H1 (cell line): ENCODE measurements around the gene RPRM. TPM values are rescaled to one million over a fixed set of nuclear protein-coding genes. Genes with fewer than 3 reads are reported as not detected.

Experiments
- CTCF ChIA-PET: fragments of 300-600 bp; sonication (Branson Sonifier 250); formaldehyde crosslinking; loops from one replicate; lab custom pipeline; 2021; ENCODE audit not compliant: partially characterized antibody; lab: Charles Lee
- POLR2A ChIA-PET: fragments of 300-600 bp; sonication (Branson Sonifier 250); formaldehyde crosslinking; loops from one replicate; lab custom pipeline; 2021; ENCODE audit warnings: inconsistent platforms; ENCODE audit not compliant: partially characterized antibody; lab: Charles Lee
- DNase-seq, 2 experiments: peaks; one replicate each; pipeline versions ENCODE4 v3.0.0 to v3.0.0-alpha.2; 2010 to 2022; ENCODE audit warnings: low spot score in 2 of 2, low read depth in 1 of 2, mixed read lengths in 1 of 2
- FAIRE-seq: peaks from 2 replicates; lab custom pipeline; 2011; peaks lifted over from hg19 to GRCh38; lab: Jason Lieb, UNC
- H2AFZ ChIP-seq: 2 replicates; pipeline ENCODE4 v1.8.1; 2012; ENCODE audit warnings: low read length, inconsistent platforms
- H2AK5ac ChIP-seq: 2 replicates; pipeline ENCODE4 v1.6.1; 2013; ENCODE audit warnings: low read depth, low read length
- H2BK120ac ChIP-seq: replicated peaks from 2 replicates; pipeline ENCODE3; 2013; ENCODE audit warnings: low read depth, low read length, inconsistent platforms
- H2BK12ac ChIP-seq: 2 replicates; pipeline ENCODE4 v1.6.1; 2013; ENCODE audit warnings: low read depth, low read length
- H2BK15ac ChIP-seq: 2 replicates; pipeline ENCODE4 v1.6.1; 2013; ENCODE audit warnings: low read length
- H2BK20ac ChIP-seq: 2 replicates; pipeline ENCODE4 v1.6.1; 2013; ENCODE audit warnings: low read length
- H2BK5ac ChIP-seq: 2 replicates; pipeline ENCODE4 v1.6.1; 2013; ENCODE audit warnings: low read depth, low read length
- H3K14ac ChIP-seq: 2 replicates; pipeline ENCODE4 v1.6.1; 2013; ENCODE audit warnings: inconsistent platforms; ENCODE audit not compliant: insufficient read length
- H3K18ac ChIP-seq: 2 replicates; pipeline ENCODE4 v1.6.1; 2013; ENCODE audit warnings: low read length; ENCODE audit errors: extremely low read depth
- H3K23ac ChIP-seq: 2 replicates; pipeline ENCODE4 v1.6.1; 2013; ENCODE audit warnings: inconsistent platforms; ENCODE audit not compliant: insufficient read length
- H3K23me2 ChIP-seq: 2 replicates; pipeline ENCODE4 v1.6.1; 2013; ENCODE audit warnings: low read depth, low read length
- H3K27ac ChIP-seq: 2 replicates; pipeline ENCODE4 v1.6.1; 2011; ENCODE audit warnings: low read depth, low read length, inconsistent platforms
- H3K27me3 ChIP-seq, 4 experiments: replicated peaks in 1 of 4; 1 replicate in 1 of 4; 2 replicates in 3 of 4; pipeline versions ENCODE4 v1.6.1 to v1.8.1; 2011 to 2013; ENCODE audit warnings: low read length in 3 of 4, mild to moderate bottlenecking in 3 of 4, inconsistent platforms in 2 of 4, mixed read lengths in 2 of 4, moderate library complexity in 1 of 4; ENCODE audit not compliant: control insufficient read depth in 3 of 4, insufficient read depth in 3 of 4; ENCODE audit errors: extremely low read depth in 1 of 4
- H3K36me3 ChIP-seq, 4 experiments: 2 replicates each; pipeline versions ENCODE4 v1.6.1 to v1.8.1; 2011 to 2013; ENCODE audit warnings: mild to moderate bottlenecking in 4 of 4, low read length in 3 of 4, moderate library complexity in 2 of 4, control low read depth in 1 of 4, inconsistent platforms in 1 of 4; ENCODE audit not compliant: insufficient read depth in 4 of 4, control insufficient read depth in 2 of 4
- H3K4ac ChIP-seq: replicated peaks from 2 replicates; pipeline ENCODE3; 2013; ENCODE audit warnings: low read length, low read depth, mixed read lengths, inconsistent platforms; ENCODE audit not compliant: insufficient read length
- H3K4me1 ChIP-seq, 4 experiments: replicated peaks in 1 of 4; 1 replicate in 1 of 4; 2 replicates in 3 of 4; pipeline versions ENCODE4 v1.6.1 to v1.8.1; 2011 to 2013; ENCODE audit warnings: low read length in 3 of 4, inconsistent platforms in 2 of 4, mixed read lengths in 1 of 4; ENCODE audit not compliant: insufficient read depth in 4 of 4, control insufficient read depth in 3 of 4
- H3K4me2 ChIP-seq, 2 experiments: 2 replicates each; pipeline versions ENCODE4 v1.6.1 to v1.8.1; 2011 to 2013; ENCODE audit warnings: low read depth in 2 of 2, low read length in 2 of 2, control low read depth in 1 of 2, inconsistent platforms in 1 of 2, mild to moderate bottlenecking in 1 of 2; ENCODE audit not compliant: insufficient read depth in 1 of 2
- H3K4me3 ChIP-seq, 4 experiments: fragments of 200-600, 300-600 bp in 1 of 4; sonication (generic), shearing (Covaris generic), sonication (Bioruptor Twin) in 1 of 4; 2 replicates each; pipeline versions ENCODE4 v1.5.1 to v1.8.1; 2011 to 2016; ENCODE audit warnings: low read length in 4 of 4, low read depth in 3 of 4, control low read depth in 2 of 4, inconsistent platforms in 2 of 4, mild to moderate bottlenecking in 2 of 4, mixed read lengths in 1 of 4, moderate library complexity in 1 of 4; ENCODE audit not compliant: insufficient read depth in 2 of 4; ENCODE audit errors: extremely low read depth in 1 of 4
- H3K56ac ChIP-seq: replicated peaks from 2 replicates; pipeline ENCODE3; 2013; ENCODE audit warnings: low read depth, mild to moderate bottlenecking, mixed read lengths, low read length, inconsistent platforms; ENCODE audit not compliant: insufficient read length
- H3K79me1 ChIP-seq: 2 replicates; pipeline ENCODE4 v1.6.1; 2013; ENCODE audit warnings: low read depth, low read length, control low read depth
- H3K79me2 ChIP-seq, 2 experiments: 2 replicates each; pipeline versions ENCODE4 v1.6.1 to v1.8.1; 2012 to 2013; ENCODE audit warnings: low read length in 2 of 2, mild to moderate bottlenecking in 2 of 2, inconsistent platforms in 1 of 2; ENCODE audit not compliant: insufficient read depth in 2 of 2, control insufficient read depth in 1 of 2
- H3K9ac ChIP-seq, 4 experiments: replicated peaks in 1 of 4; 1 replicate in 1 of 4; 2 replicates in 3 of 4; pipeline versions ENCODE4 v1.6.1 to v1.8.1; 2011 to 2013; ENCODE audit warnings: low read depth in 3 of 4, low read length in 3 of 4, control low read depth in 2 of 4, mild to moderate bottlenecking in 2 of 4, moderate library complexity in 2 of 4, inconsistent platforms in 1 of 4; ENCODE audit errors: extremely low read depth in 1 of 4
- H3K9me3 ChIP-seq, 2 experiments: 2 replicates each; pipeline versions ENCODE4 v1.6.1 to v1.8.1; 2012 to 2013; ENCODE audit warnings: mild to moderate bottlenecking in 2 of 2, moderate library complexity in 2 of 2, control low read depth in 1 of 2, inconsistent platforms in 1 of 2, low read depth in 1 of 2, low read length in 1 of 2, mixed read lengths in 1 of 2; ENCODE audit not compliant: insufficient read depth in 2 of 2
- H4K20me1 ChIP-seq, 2 experiments: replicated peaks in 1 of 2; 2 replicates each; pipeline versions ENCODE3 to v1.8.1; 2011 to 2013; ENCODE audit warnings: inconsistent platforms in 2 of 2, low read length in 2 of 2, mild to moderate bottlenecking in 1 of 2; ENCODE audit not compliant: insufficient read depth in 2 of 2, control insufficient read depth in 1 of 2
- H4K5ac ChIP-seq: 2 replicates; pipeline ENCODE4 v1.6.1; 2013; ENCODE audit warnings: low read length, low read depth, mixed read lengths, inconsistent platforms; ENCODE audit not compliant: insufficient read length
- H4K8ac ChIP-seq: 2 replicates; pipeline ENCODE4 v1.8.0; 2013; ENCODE audit warnings: mild to moderate bottlenecking, moderate library complexity, low read length, inconsistent platforms; ENCODE audit not compliant: insufficient read depth; ENCODE audit errors: extremely low read depth
- H4K91ac ChIP-seq: replicated peaks from 2 replicates; pipeline ENCODE3; 2013; ENCODE audit warnings: low read length, mixed read lengths, inconsistent platforms; ENCODE audit not compliant: insufficient read length
- CHD1 ChIP-seq: IDR thresholded peaks from 2 replicates; pipeline ENCODE4 v1.6.1; 2012; ENCODE audit warnings: low read depth, low read length, improper control_type of control experiment
- EP300 ChIP-seq, 2 experiments: IDR thresholded peaks; 1 replicate in 1 of 2; 2 replicates in 1 of 2; pipeline ENCODE4 v1.6.1; 2011 to 2012; ENCODE audit warnings: low read depth in 2 of 2, low read length in 2 of 2, mild to moderate bottlenecking in 2 of 2, borderline replicate concordance in 1 of 2, inconsistent platforms in 1 of 2, moderate library complexity in 1 of 2
- JUN ChIP-seq: IDR thresholded peaks from 2 replicates; pipeline ENCODE4 v1.6.1; 2011; ENCODE audit warnings: low read depth, mild to moderate bottlenecking, improper control_type of control experiment, low read length
- JUND ChIP-seq: IDR thresholded peaks from 2 replicates; pipeline ENCODE4 v1.6.1; 2011; ENCODE audit warnings: mild to moderate bottlenecking, improper control_type of control experiment, low read length
- NANOG ChIP-seq: IDR thresholded peaks from 2 replicates; pipeline ENCODE4 v1.6.1; 2011; ENCODE audit warnings: low read length, low read depth, mild to moderate bottlenecking, inconsistent platforms; ENCODE audit not compliant: insufficient read depth, poor library complexity, severe bottlenecking
- PHF8 ChIP-seq: fragments of 200-600 bp; sonication (generic); conservative IDR thresholded peaks from 2 replicates; pipeline ENCODE4 v1.7.1; 2012; ENCODE audit warnings: low read depth, mild to moderate bottlenecking, inconsistent platforms, low read length, moderate library complexity
- POLR2AphosphoS5 ChIP-seq: IDR thresholded peaks from 2 replicates; pipeline ENCODE4 v1.6.1; 2011; ENCODE audit warnings: low read depth, low read length
- POU5F1 ChIP-seq: IDR thresholded peaks from 2 replicates; pipeline ENCODE4 v1.6.1; 2011; ENCODE audit warnings: low read depth, mild to moderate bottlenecking, low read length, moderate library complexity
- SUZ12 ChIP-seq: fragments of 200-600 bp; sonication (generic); IDR thresholded peaks from 2 replicates; pipeline ENCODE4 v1.6.1; 2012; ENCODE audit warnings: mild to moderate bottlenecking, inconsistent platforms, low read length, moderate library complexity, mixed read lengths
- WGBS, 2 experiments: shearing (Covaris generic) in 1 of 2; methylation state at CpG; one replicate each; pipeline versions ENCODE4 v1.1.6 to v1.1.7; 2013 to 2015; ENCODE audit warnings: low lambda C conversion rate in 2 of 2, mixed read lengths in 2 of 2, inconsistent platforms in 1 of 2, low coverage in 1 of 2, missing lambda C conversion rate in 1 of 2; ENCODE audit not compliant: insufficient replicate concordance in 2 of 2, insufficient coverage in 1 of 2, insufficient read length in 1 of 2; ENCODE audit errors: extremely low coverage in 1 of 2, missing lambda C conversion rate in 1 of 2; 5-methylcytosine and 5-hydroxymethylcytosine counted together
- polyA plus RNA-seq, 7 experiments: library from polyadenylated mRNA; depleted of rRNA in 3 of 7; stranded (reverse) in 5 of 7; unstranded in 2 of 7; fragments of >200 nt in 5 of 7; fragments of 200-250 nt in 2 of 7; gene quantifications; 1 replicate in 5 of 7; 2 replicates in 1 of 7; 4 replicates in 1 of 7; pipeline versions ENCODE4 v1.2.1 to v1.2.3, GENCODE V29; 2011 to 2013; ENCODE audit warnings: missing spikeins in 2 of 7, mixed read lengths in 2 of 7
- total RNA-seq: library from RNA; stranded (reverse); fragmentation: NEBNext Ultra II Directional; extraction: Animal tissue kit (Norgen Biotek cat#: 25700); gene quantifications from 2 replicates; pipeline ENCODE4 v1.2.1, GENCODE V29; 2021
- TF ChIP-seq, protein P1 (sequence below): IDR thresholded peaks from 2 replicates; pipeline ENCODE4 v1.6.1; 2011; ENCODE audit warnings: low read depth, mild to moderate bottlenecking, low read length; ENCODE audit not compliant: insufficient read depth
- TF ChIP-seq, protein P2 (sequence below): IDR thresholded peaks from 2 replicates; pipeline ENCODE4 v1.6.1; 2012; ENCODE audit warnings: inconsistent platforms
- TF ChIP-seq, protein P3 (sequence below): IDR thresholded peaks from 2 replicates; pipeline ENCODE4 v1.6.1; 2011; ENCODE audit warnings: low read length, improper control_type of control experiment

RPRM gene
- total and polyA plus RNA-seq, 2 of the 8 experiments (the other 6 are each of a cell fraction or from before 2014, with no cell fraction given): 11.0 to 16.3 TPM

DNA sequence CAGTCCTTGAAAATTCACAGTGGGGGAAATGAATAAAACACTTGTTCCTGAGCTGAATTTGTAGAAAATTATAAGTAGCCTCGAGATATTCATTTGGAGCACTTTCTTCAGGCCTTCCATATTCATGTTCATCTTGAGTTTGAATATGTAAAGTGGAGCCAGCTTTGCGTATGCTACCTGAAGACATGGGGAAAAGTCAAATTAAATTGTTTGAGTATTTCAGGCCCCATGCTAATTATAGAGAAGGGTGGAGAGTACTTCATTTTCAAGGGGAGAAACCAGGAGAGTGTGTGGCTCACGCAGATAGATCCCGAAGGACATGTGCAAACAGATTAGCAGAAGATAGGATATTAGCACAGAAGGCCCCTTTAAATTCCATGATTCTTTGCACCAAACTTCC, 7.7 kb downstream of the RPRM start:
- Histone ChIP-seq H2BK20ac (no peak overlapping the region), H3K4me1 (peaks cover 3 to 12% (median 5%) of the 10 kb centered on the region in 4 experiments; a peak in 5 of 7 replicates), H3K27ac (no peak overlapping the region), H3K9me3 (no peaks in the 10 kb centered on the region), H3K27me3 (no peaks in the 10 kb centered on the region), H2BK120ac (no peak overlapping the region), H3K36me3 (no peaks in the 10 kb centered on the region), H3K79me2 (no peaks in the 10 kb centered on the region), H2BK5ac (no peak overlapping the region), H4K91ac (no peak overlapping the region), H2AK5ac (no peak overlapping the region), H2BK15ac (no peak overlapping the region), H2AFZ (no peak overlapping the region), H3K56ac (no peak overlapping the region), H3K4me2 (no peak overlapping the region), H4K5ac (no peak overlapping the region), H3K23me2 (no peaks in the 10 kb centered on the region; the same call in 1 of the 2 replicates), H3K79me1 (no peaks in the 10 kb centered on the region), H3K18ac (no peak overlapping the region), H2BK12ac (no peak overlapping the region), H4K8ac (no peak overlapping the region), H4K20me1 (peaks cover 0 to 2% of the 10 kb centered on the region in 2 experiments), H3K23ac (no peak overlapping the region), H3K4ac (no peak overlapping the region), H3K9ac (no peak overlapping the region), H3K4me3 (no peak overlapping the region), H3K14ac (no peak overlapping the region)
- FAIRE-seq: no peak
- DNase-seq: no peak
- ChIA-PET POLR2A (no interaction called here), CTCF (interaction anchor here (1.1 to 2.4 kb wide), 4 partner anchors 8 to 1051 kb away, joined by 3 to 8 read pairs (median 3); partner anchors contain the start of gene RPRM)
- WGBS, 2 experiments: 90% methylated on average over 4 of the region's 4 CpGs; no CpG with 5 or more reads in 1 of the 2 experiments
- TF ChIP-seq POLR2AphosphoS5 (no peak), JUN (no peak), JUND (no peak), NANOG (no peak), POU5F1 (no peak), SUZ12 (no peak), CHD1 (no peak), EP300 (IDR thresholded peaks at IDR 0.05; ENCODE audit: borderline replicate concordance in 1 of 2, low read depth in 2 of 2, low read length in 2 of 2) (no peak), PHF8 (no peak)
- TF ChIP-seq, protein P1, sequence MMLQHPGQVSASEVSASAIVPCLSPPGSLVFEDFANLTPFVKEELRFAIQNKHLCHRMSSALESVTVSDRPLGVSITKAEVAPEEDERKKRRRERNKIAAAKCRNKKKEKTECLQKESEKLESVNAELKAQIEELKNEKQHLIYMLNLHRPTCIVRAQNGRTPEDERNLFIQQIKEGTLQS: no peak
- TF ChIP-seq, protein P2, sequence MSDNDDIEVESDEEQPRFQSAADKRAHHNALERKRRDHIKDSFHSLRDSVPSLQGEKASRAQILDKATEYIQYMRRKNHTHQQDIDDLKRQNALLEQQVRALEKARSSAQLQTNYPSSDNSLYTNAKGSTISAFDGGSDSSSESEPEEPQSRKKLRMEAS: no peak
- TF ChIP-seq, protein P3, sequence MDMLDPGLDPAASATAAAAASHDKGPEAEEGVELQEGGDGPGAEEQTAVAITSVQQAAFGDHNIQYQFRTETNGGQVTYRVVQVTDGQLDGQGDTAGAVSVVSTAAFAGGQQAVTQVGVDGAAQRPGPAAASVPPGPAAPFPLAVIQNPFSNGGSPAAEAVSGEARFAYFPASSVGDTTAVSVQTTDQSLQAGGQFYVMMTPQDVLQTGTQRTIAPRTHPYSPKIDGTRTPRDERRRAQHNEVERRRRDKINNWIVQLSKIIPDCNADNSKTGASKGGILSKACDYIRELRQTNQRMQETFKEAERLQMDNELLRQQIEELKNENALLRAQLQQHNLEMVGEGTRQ: no peak
